Measurements from ENCODE around the gene RBM20. TPM values are rescaled to one million over a fixed set of nuclear protein-coding genes. Genes with fewer than 3 reads are reported as not detected.
A peak's percentile ranks its signal among the peaks of the same experiment; 100 is the strongest.

RBM20 gene
- total and polyA plus RNA-seq, 2 of the 13 experiments (the other 11 are each of a cell fraction or from before 2014, with no cell fraction given) = 0.02 to 0.22 TPM

GRCh38 chr10:110872145-110872983 lies 228.2 kb downstream of the RBM20 start (continued):
- TF ChIP-seq CTCF (CRISPR knock-in tag; IDR thresholded peaks at IDR 0.05) (peak; percentile 21), SRY (CRISPR knock-in tag; IDR thresholded peaks at IDR 0.05) (peak; percentile 62; the same call in 1 of the 2 replicates), ZNF619 (CRISPR knock-in tag; IDR thresholded peaks at IDR 0.05) (no peak), ADNP (CRISPR knock-in tag; IDR thresholded peaks at IDR 0.05) (no peak), REXO4 (CRISPR knock-in tag; IDR thresholded peaks at IDR 0.05; ENCODE audit: borderline replicate concordance) (no peak), CCDC6 (CRISPR knock-in tag; IDR thresholded peaks at IDR 0.05) (no peak), MYNN (CRISPR knock-in tag; IDR thresholded peaks at IDR 0.05; ENCODE audit: low read depth) (no peak), ZSCAN29 (CRISPR knock-in tag; conservative IDR thresholded peaks at IDR 0.05) (0 out of 2 replicates have a peak, but pooled peaks have one; percentile 35), ARID2 (CRISPR knock-in tag; IDR thresholded peaks at IDR 0.05; ENCODE audit: borderline replicate concordance) (no peak; the same call in 1 of the 2 replicates), NBN (conservative IDR thresholded peaks at IDR 0.05) (no peak), IRF2 (CRISPR knock-in tag; IDR thresholded peaks at IDR 0.05) (no peak), STAT5B (CRISPR knock-in tag; IDR thresholded peaks at IDR 0.05) (no peak), ZNF746 (CRISPR knock-in tag; IDR thresholded peaks at IDR 0.05) (peak; percentile 46; the same call in 1 of the 2 replicates), ERF (CRISPR knock-in tag; IDR thresholded peaks at IDR 0.05) (no peak; the same call in 1 of the 2 replicates), PLSCR1 (CRISPR knock-in tag; IDR thresholded peaks at IDR 0.05; ENCODE audit: borderline replicate concordance) (no peak), TEF (CRISPR knock-in tag; IDR thresholded peaks at IDR 0.05) (peak; percentile 20; the same call in 1 of the 2 replicates), ZNF644 (CRISPR knock-in tag; IDR thresholded peaks at IDR 0.05; ENCODE audit: low read depth) (no peak), ZNF451 (CRISPR knock-in tag; IDR thresholded peaks at IDR 0.05) (no peak), NFE2 (CRISPR knock-in tag; IDR thresholded peaks at IDR 0.05) (no peak), RFX3 (CRISPR knock-in tag; IDR thresholded peaks at IDR 0.05) (no peak), ZNF24 (IDR thresholded peaks at IDR 0.05) (no peak), RFXAP (CRISPR knock-in tag; IDR thresholded peaks at IDR 0.05; ENCODE audit: borderline replicate concordance) (no peak), FOXO4 (CRISPR knock-in tag; conservative IDR thresholded peaks at IDR 0.05) (no peak), KLF16 (CRISPR knock-in tag; IDR thresholded peaks at IDR 0.05) (peak in 1 of 2 experiments; percentile 65; a peak in 1 of 4 replicates), ZBTB2 (CRISPR knock-in tag; IDR thresholded peaks at IDR 0.05; ENCODE audit: low read depth) (no peak), ZSCAN9 (CRISPR knock-in tag; IDR thresholded peaks at IDR 0.05; ENCODE audit: borderline replicate concordance) (no peak)
